PFSK-1 (cell line): ENCODE measurements around the gene IQCE.

Source experiments
- FOXP2 ChIP-seq: optimal IDR thresholded peaks from 2 replicates; pipeline ENCODE3; 2011; ENCODE audit warnings: borderline replicate concordance, control low read depth, inconsistent platforms; ENCODE audit not compliant: insufficient read depth; ENCODE audit errors: extremely low read length, extremely low read depth
- POLR2AphosphoS5 ChIP-seq: IDR thresholded peaks from 2 replicates; pipeline ENCODE4 v1.6.1; 2012; ENCODE audit warnings: low read depth, mild to moderate bottlenecking, control low read depth, low read length, moderate library complexity
- TF ChIP-seq, protein P1 (sequence below), 2 experiments: IDR thresholded peaks; 2 replicates each; pipeline versions ENCODE4 v1.6.1 to v1.8.0; 2011 to 2012; ENCODE audit warnings: low read depth in 2 of 2, low read length in 2 of 2, control low read depth in 1 of 2, inconsistent platforms in 1 of 2, mild to moderate bottlenecking in 1 of 2, moderate library complexity in 1 of 2; ENCODE audit not compliant: insufficient read depth in 1 of 2

DNA sequence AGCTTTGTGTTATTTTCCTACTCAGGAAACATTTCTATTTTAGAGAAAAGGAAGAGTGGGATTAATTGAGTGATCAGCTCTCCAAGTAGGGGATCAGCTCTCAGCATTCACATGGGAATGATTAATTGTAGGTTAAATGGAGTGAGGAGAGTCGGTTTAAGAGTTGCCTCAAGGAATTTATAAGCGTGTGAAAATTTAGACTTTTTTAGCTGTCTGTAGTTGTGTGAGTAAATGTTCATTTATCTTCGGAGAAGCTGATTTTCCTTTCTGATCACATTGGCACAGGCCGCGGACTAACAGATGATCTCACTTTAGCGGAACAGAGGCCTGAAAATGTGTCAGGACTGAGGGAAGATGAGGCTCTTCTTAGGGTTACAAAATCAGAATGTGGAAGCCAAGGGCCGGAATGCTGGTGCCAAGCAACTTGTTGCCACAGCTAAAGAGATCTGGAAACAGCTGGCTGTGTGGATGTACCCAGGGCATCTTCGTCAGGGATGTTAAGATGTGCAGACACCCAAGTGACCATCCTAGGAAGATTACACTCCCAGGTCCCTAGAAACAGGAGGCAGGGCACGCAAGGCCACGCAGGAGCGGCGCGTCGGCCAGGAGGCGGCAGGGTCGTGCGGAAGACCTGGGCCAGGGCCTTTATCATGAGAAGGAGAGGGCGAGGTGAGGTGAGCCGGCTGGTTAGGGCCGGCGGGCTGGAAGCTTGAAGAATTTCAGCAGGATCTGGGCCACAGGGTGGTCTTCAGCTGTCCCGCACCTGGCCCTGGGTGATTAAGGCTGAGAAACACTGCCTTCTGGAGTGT, 37.9 kb downstream of the IQCE start:
- TF ChIP-seq, protein P1, sequence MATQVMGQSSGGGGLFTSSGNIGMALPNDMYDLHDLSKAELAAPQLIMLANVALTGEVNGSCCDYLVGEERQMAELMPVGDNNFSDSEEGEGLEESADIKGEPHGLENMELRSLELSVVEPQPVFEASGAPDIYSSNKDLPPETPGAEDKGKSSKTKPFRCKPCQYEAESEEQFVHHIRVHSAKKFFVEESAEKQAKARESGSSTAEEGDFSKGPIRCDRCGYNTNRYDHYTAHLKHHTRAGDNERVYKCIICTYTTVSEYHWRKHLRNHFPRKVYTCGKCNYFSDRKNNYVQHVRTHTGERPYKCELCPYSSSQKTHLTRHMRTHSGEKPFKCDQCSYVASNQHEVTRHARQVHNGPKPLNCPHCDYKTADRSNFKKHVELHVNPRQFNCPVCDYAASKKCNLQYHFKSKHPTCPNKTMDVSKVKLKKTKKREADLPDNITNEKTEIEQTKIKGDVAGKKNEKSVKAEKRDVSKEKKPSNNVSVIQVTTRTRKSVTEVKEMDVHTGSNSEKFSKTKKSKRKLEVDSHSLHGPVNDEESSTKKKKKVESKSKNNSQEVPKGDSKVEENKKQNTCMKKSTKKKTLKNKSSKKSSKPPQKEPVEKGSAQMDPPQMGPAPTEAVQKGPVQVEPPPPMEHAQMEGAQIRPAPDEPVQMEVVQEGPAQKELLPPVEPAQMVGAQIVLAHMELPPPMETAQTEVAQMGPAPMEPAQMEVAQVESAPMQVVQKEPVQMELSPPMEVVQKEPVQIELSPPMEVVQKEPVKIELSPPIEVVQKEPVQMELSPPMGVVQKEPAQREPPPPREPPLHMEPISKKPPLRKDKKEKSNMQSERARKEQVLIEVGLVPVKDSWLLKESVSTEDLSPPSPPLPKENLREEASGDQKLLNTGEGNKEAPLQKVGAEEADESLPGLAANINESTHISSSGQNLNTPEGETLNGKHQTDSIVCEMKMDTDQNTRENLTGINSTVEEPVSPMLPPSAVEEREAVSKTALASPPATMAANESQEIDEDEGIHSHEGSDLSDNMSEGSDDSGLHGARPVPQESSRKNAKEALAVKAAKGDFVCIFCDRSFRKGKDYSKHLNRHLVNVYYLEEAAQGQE (IDR thresholded peaks at IDR 0.05; ENCODE audit: insufficient read depth in 1 of 2, low read depth in 2 of 2, low read length in 2 of 2): no peak
- TF ChIP-seq POLR2AphosphoS5 (no peak), FOXP2 (no peak)
